Pancreas (tissue), 10 donors: ENCODE results near the gene C3orf49. TPM values are rescaled to one million over a fixed set of nuclear protein-coding genes. Genes with fewer than 3 reads are reported as not detected.

ENCODE experiments used
- ATAC-seq, 4 donors: fragments of 200-7000 bp; cut with Tn5 transposase; one replicate each; pipeline versions ENCODE4 v1.8.0 to v1.9.1; 2020; ENCODE audit warnings: mild to moderate bottlenecking in 4 of 4, moderate library complexity in 4 of 4
- DNase-seq, 6 donors: peaks; one replicate each; pipeline ENCODE4 v3.0.0-alpha.2; 2020
- FAIRE-seq: peaks from 2 replicates; lab custom pipeline; 2012; peaks lifted over from hg19 to GRCh38; lab: Jason Lieb, UNC
- H3K27ac ChIP-seq, 4 donors: fragments of 200-600 bp; sonication (generic); 1 replicate in 3 of 4; 2 replicates in 1 of 4; pipeline versions ENCODE4 v1.5.0 to v1.8.0; 2020
- H3K27me3 ChIP-seq, 4 donors: fragments of 200-600 bp; one replicate each; pipeline ENCODE4 v1.8.0; 2021
- H3K36me3 ChIP-seq, 3 donors: fragments of 200-600 bp; sonication (generic) in 1 of 3; one replicate each; pipeline versions ENCODE4 v1.5.0 to v1.8.0; 2020 to 2021
- H3K4me1 ChIP-seq, 3 donors: fragments of 200-600 bp; one replicate each; pipeline ENCODE4 v1.8.0; 2021
- H3K4me3 ChIP-seq, 4 donors: fragments of 200-600 bp; sonication (generic) in 2 of 4; one replicate each; pipeline versions ENCODE4 v1.5.0 to v1.8.0; 2020 to 2021
- H3K9me3 ChIP-seq, 4 donors: fragments of 200-600 bp; one replicate each; pipeline ENCODE4 v1.8.0; 2021
- CTCF ChIP-seq, 4 donors: fragments of 200-600 bp; sonication (generic) in 3 of 4; IDR thresholded peaks; one replicate each; pipeline versions ENCODE4 v1.5.0 to v1.8.0; 2021; ENCODE audit warnings: antibody characterized with exemption in 4 of 4
- whole genome bisulfite sequencing, 2 donors: extraction: QIAGEN DNeasy Blood & Tissue Kit; methylation state at CpG; one replicate each; pipeline ENCODE4 v1.1.7; 2013; 5-methylcytosine and 5-hydroxymethylcytosine counted together
- intact Hi-C, 3 donors: fragments of 100-400 bp; cut with DNase I; formaldehyde crosslinking; loops; one replicate each; pipeline versions ENCODE4 v1.11.1 to v1.14.2; 2022
- polyA plus RNA-seq, 2 donors: library from polyadenylated mRNA; stranded (reverse); fragments of 200-250 nt; gene quantifications; one replicate each; pipeline ENCODE4 v1.2.3, GENCODE V29; 2013
- total RNA-seq, 6 donors: library from RNA; stranded (reverse); fragmentation: NEBNext Ultra II Directional in 4 of 6; extraction: Animal tissue kit (Norgen Biotek cat#: 25700) in 4 of 6; gene quantifications; one replicate each; pipeline versions ENCODE4 v1.2.1 to v1.2.4, GENCODE V29; 2021 to 2023
- donor health status: healthy with polysubstance abuse.
- donor health status: DM: no; HTN: no; CAD: no; lungs with moderate emphysema.
- donor health status: DM: no; HTN: no; CAD: no.
- donor health status: control.
- donor health status: control.
- donor health status: Bipolar disorder and iron deficiency.
- donor health status: DM: yes; HTN: yes; CAD: no.
- donor health status: DM: no; HTN: no; CAD: no.
- donor health status: DM: no; HTN: no; CAD: no.
- donor health status: DM: yes; HTN: yes; CAD: no.

C3orf49 gene
- total and polyA plus RNA-seq, 8 donors = not detected

- Histone ChIP-seq H3K27me3 (no peaks in the 10 kb centered on the region), H3K27ac (no peak overlapping the region), H3K9me3 (no peaks in the 10 kb centered on the region), H3K4me3 (no peak overlapping the region), H3K36me3 (no peaks in the 10 kb centered on the region), H3K4me1 (peaks cover 2 to 14% (median 14%) of the 10 kb centered on the region in 3 donors)
- no peak for TF ChIP-seq CTCF (IDR thresholded peaks at IDR 0.05)
- WGBS, 2 donors = 83 to 85% methylated on average over 5 of the region's 5 CpGs
- FAIRE-seq = no peak
- no peak for ATAC-seq
- intact Hi-C loops = no loop called here
- DNase-seq = no peak
These were observed 61.6 kb downstream of the C3orf49 start for GRCh38 chr3:63880653-63881052.

- intact Hi-C loops = no loop called here
- WGBS, 2 donors = 42 to 44% methylated on average over 3 of the region's 3 CpGs
- H3K27ac ChIP-seq = no peak overlapping the region
- DNase-seq = no peak
- H3K4me3 ChIP-seq = no peak overlapping the region
- TF ChIP-seq CTCF (IDR thresholded peaks at IDR 0.05) = no peak
- H3K27me3 ChIP-seq = no peaks in the 10 kb centered on the region
- FAIRE-seq = no peak
- H3K36me3 ChIP-seq = no peaks in the 10 kb centered on the region
- peak in 3 of 4 donors; percentile 20 to 60 (median 40) for ATAC-seq
- H3K4me1 ChIP-seq = peaks cover 0 to 7% (median 0%) of the 10 kb centered on the region in 3 donors
- no peaks in the 10 kb centered on the region for H3K9me3 ChIP-seq
These were observed 67.8 kb downstream of the C3orf49 start for GRCh38 chr3:63886858-63887257.

- FAIRE-seq (no peak), ATAC-seq (no peak), DNase-seq (no peak)
- Histone ChIP-seq H3K4me3 (no peak overlapping the region), H3K27ac (no peak overlapping the region), H3K27me3 (no peaks in the 10 kb centered on the region), H3K9me3 (no peaks in the 10 kb centered on the region), H3K4me1 (peaks cover 4 to 8% (median 7%) of the 10 kb centered on the region in 3 donors), H3K36me3 (no peaks in the 10 kb centered on the region)
- intact Hi-C loops = no loop called here
- no peak for TF ChIP-seq CTCF (IDR thresholded peaks at IDR 0.05)
- 83 to 89% methylated on average over 5 of the region's 5 CpGs for WGBS, 2 donors
These were observed 72.4 kb downstream of the C3orf49 start for GRCh38 chr3:63891518-63891917.

- Histone ChIP-seq H3K36me3 (no peaks in the 10 kb centered on the region), H3K9me3 (no peaks in the 10 kb centered on the region), H3K4me1 (peaks cover 4 to 7% (median 6%) of the 10 kb centered on the region in 3 donors), H3K27ac (no peak overlapping the region), H3K4me3 (no peak overlapping the region), H3K27me3 (no peaks in the 10 kb centered on the region)
- TF ChIP-seq CTCF (IDR thresholded peaks at IDR 0.05) = no peak
- WGBS, 2 donors = 91 to 100% methylated on average over 1 of the region's 1 CpG
- no peak for FAIRE-seq
- intact Hi-C loops = no loop called here
- no peak for DNase-seq
- no peak for ATAC-seq
These were observed 73.8 kb downstream of the C3orf49 start for GRCh38 chr3:63892773-63893352.

- no peak for DNase-seq
- H3K4me1 ChIP-seq = peaks cover 4 to 7% (median 6%) of the 10 kb centered on the region in 3 donors
- ATAC-seq = no peak
- no peak overlapping the region for H3K4me3 ChIP-seq
- intact Hi-C loops = no loop called here
- H3K27me3 ChIP-seq = no peaks in the 10 kb centered on the region
- no peaks in the 10 kb centered on the region for H3K36me3 ChIP-seq
- 81 to 85% methylated on average over 5 of the region's 5 CpGs for WGBS, 2 donors
- FAIRE-seq = no peak
- TF ChIP-seq CTCF (IDR thresholded peaks at IDR 0.05) = no peak
- H3K27ac ChIP-seq = no peak overlapping the region
- H3K9me3 ChIP-seq = no peaks in the 10 kb centered on the region
These were observed 76.5 kb downstream of the C3orf49 start for GRCh38 chr3:63895422-63896189.
